Peyer's patch (tissue), 4 donors: ENCODE data around the gene UGT1A7.

Source experiments
- CTCF ChIP-seq, 6 experiments: fragments of 450-650 bp in 4 of 6; fragments of 200-600 bp in 2 of 6; sonication (generic) in 1 of 6; IDR thresholded peaks; one replicate each; pipeline ENCODE4 v1.5.1; 2017 to 2019; ENCODE audit warnings: antibody characterized with exemption in 6 of 6, mild to moderate bottlenecking in 3 of 6, moderate library complexity in 1 of 6
- POLR2A ChIP-seq, 2 donors: fragments of 450-650 bp; IDR thresholded peaks; one replicate each; pipeline ENCODE4 v1.5.1; 2017; ENCODE audit warnings: antibody characterized with exemption in 2 of 2, mild to moderate bottlenecking in 2 of 2, moderate library complexity in 2 of 2

- TF ChIP-seq CTCF (IDR thresholded peaks at IDR 0.05) (no peak), POLR2A (IDR thresholded peaks at IDR 0.05) (no peak)
Observed at GRCh38 chr2:233802132-233802815, 120.6 kb downstream of the UGT1A7 start.
